GM18858 (cell line): ENCODE data around the gene HHLA2.

Experiments used
- ATAC-seq: cut with Tn5 transposase; IDR thresholded peaks from one replicate; pipeline ENCODE4 v1.9.1; 2021; ENCODE audit not compliant: unreplicated experiment

The HHLA2 gene

GRCh38 chr3:108416111-108416869 is 119.9 kb downstream of the HHLA2 start:
- ATAC-seq, result no peak

GRCh38 chr3:108420926-108421325 is 124.6 kb downstream of the HHLA2 start:
- no peak for ATAC-seq
